Pancreas (tissue), 10 donors: Measurements from ENCODE around the gene PDE2A. TPM values are rescaled to one million over a fixed set of nuclear protein-coding genes. Genes with fewer than 3 reads are reported as not detected.
"Not testable (repeated sequence)": the region's sequence is repeated elsewhere in the genome, so short reads cannot be mapped to it uniquely, and the experiment has no call there.

Source experiments
- ATAC-seq, 4 donors: fragments of 200-7000 bp; cut with Tn5 transposase; one replicate each; pipeline versions ENCODE4 v1.8.0 to v1.9.1; 2020; ENCODE audit warnings: mild to moderate bottlenecking in 4 of 4, moderate library complexity in 4 of 4
- DNase-seq, 6 donors: peaks; one replicate each; pipeline ENCODE4 v3.0.0-alpha.2; 2020
- FAIRE-seq: peaks from 2 replicates; lab custom pipeline; 2012; peaks lifted over from hg19 to GRCh38; lab: Jason Lieb, UNC
- H3K27ac ChIP-seq, 4 donors: fragments of 200-600 bp; sonication (generic); 1 replicate in 3 of 4; 2 replicates in 1 of 4; pipeline versions ENCODE4 v1.5.0 to v1.8.0; 2020
- H3K27me3 ChIP-seq, 4 donors: fragments of 200-600 bp; one replicate each; pipeline ENCODE4 v1.8.0; 2021
- H3K36me3 ChIP-seq, 3 donors: fragments of 200-600 bp; sonication (generic) in 1 of 3; one replicate each; pipeline versions ENCODE4 v1.5.0 to v1.8.0; 2020 to 2021
- H3K4me1 ChIP-seq, 3 donors: fragments of 200-600 bp; one replicate each; pipeline ENCODE4 v1.8.0; 2021
- H3K4me3 ChIP-seq, 4 donors: fragments of 200-600 bp; sonication (generic) in 2 of 4; one replicate each; pipeline versions ENCODE4 v1.5.0 to v1.8.0; 2020 to 2021
- H3K9me3 ChIP-seq, 4 donors: fragments of 200-600 bp; one replicate each; pipeline ENCODE4 v1.8.0; 2021
- CTCF ChIP-seq, 4 donors: fragments of 200-600 bp; sonication (generic) in 3 of 4; IDR thresholded peaks; one replicate each; pipeline versions ENCODE4 v1.5.0 to v1.8.0; 2021; ENCODE audit warnings: antibody characterized with exemption in 4 of 4
- WGBS, 2 donors: extraction: QIAGEN DNeasy Blood & Tissue Kit; methylation state at CpG; one replicate each; pipeline ENCODE4 v1.1.7; 2013; 5-methylcytosine and 5-hydroxymethylcytosine counted together
- intact Hi-C, 3 donors: fragments of 100-400 bp; cut with DNase I; formaldehyde crosslinking; loops; one replicate each; pipeline versions ENCODE4 v1.11.1 to v1.14.2; 2022
- polyA plus RNA-seq, 2 donors: library from polyadenylated mRNA; stranded (reverse); fragments of 200-250 nt; gene quantifications; one replicate each; pipeline ENCODE4 v1.2.3, GENCODE V29; 2013
- total RNA-seq, 6 donors: library from RNA; stranded (reverse); fragmentation: NEBNext Ultra II Directional in 4 of 6; extraction: Animal tissue kit (Norgen Biotek cat#: 25700) in 4 of 6; gene quantifications; one replicate each; pipeline versions ENCODE4 v1.2.1 to v1.2.4, GENCODE V29; 2021 to 2023
- donor health status: healthy with polysubstance abuse.
- donor health status: DM: no; HTN: no; CAD: no; lungs with moderate emphysema.
- donor health status: DM: no; HTN: no; CAD: no.
- donor health status: control.
- donor health status: control.
- donor health status: Bipolar disorder and iron deficiency.
- donor health status: DM: yes; HTN: yes; CAD: no.
- donor health status: DM: no; HTN: no; CAD: no.
- donor health status: DM: no; HTN: no; CAD: no.
- donor health status: DM: yes; HTN: yes; CAD: no.

PDE2A gene
- total and polyA plus RNA-seq, 8 donors = 2.1 to 16.3 (median 4.1) TPM

- ATAC-seq (no peak), DNase-seq (no peak), FAIRE-seq (no peak)
- Histone ChIP-seq H3K4me1 (no peaks in the 10 kb centered on the region), H3K4me3 (no peak overlapping the region), H3K27ac (no peak overlapping the region), H3K27me3 (no peaks in the 10 kb centered on the region), H3K36me3 (no peaks in the 10 kb centered on the region), H3K9me3 (no peaks in the 10 kb centered on the region)
- intact Hi-C loops = no loop called here
- WGBS, 2 donors = 84 to 87% methylated on average over 4 of the region's 4 CpGs
- no peak for TF ChIP-seq CTCF (IDR thresholded peaks at IDR 0.05)
These were observed 112.4 kb downstream of the PDE2A start for GRCh38 chr11:72561856-72562255.

- FAIRE-seq, ATAC-seq, intact Hi-C loops: not testable (repeated sequence)
These were observed 113.4 kb downstream of the PDE2A start for GRCh38 chr11:72560864-72561263.

GRCh38 chr11:72556433-72556832 lies 117.8 kb downstream of the PDE2A start:
- FAIRE-seq (no peak), ATAC-seq (no peak), DNase-seq (no peak)
- WGBS, 2 donors = 68 to 75% methylated on average over 5 of the region's 5 CpGs
- H3K4me3 ChIP-seq = no peak overlapping the region
- no peaks in the 10 kb centered on the region for H3K36me3 ChIP-seq
- no peak overlapping the region for H3K27ac ChIP-seq
- no peaks in the 10 kb centered on the region for H3K9me3 ChIP-seq
- no peaks in the 10 kb centered on the region for H3K27me3 ChIP-seq
- TF ChIP-seq CTCF (IDR thresholded peaks at IDR 0.05) = no peak
- intact Hi-C loops = no loop called here
- no peaks in the 10 kb centered on the region for H3K4me1 ChIP-seq

More at GRCh38 chr11:72560864-72561263, 113.4 kb downstream of the PDE2A start:
- not testable (repeated sequence) for H3K4me1 ChIP-seq, H3K36me3 ChIP-seq, H3K27ac ChIP-seq, H3K4me3 ChIP-seq, H3K9me3 ChIP-seq, H3K27me3 ChIP-seq, DNase-seq
- 81 to 90% methylated on average over 15 of the region's 15 CpGs for WGBS, 2 donors

- FAIRE-seq, intact Hi-C loops, H3K4me3 ChIP-seq, H3K36me3 ChIP-seq, DNase-seq, H3K27me3 ChIP-seq, H3K9me3 ChIP-seq, H3K27ac ChIP-seq, H3K4me1 ChIP-seq, ATAC-seq: not testable (repeated sequence)
- 81 to 82% methylated on average over 3 of the region's 3 CpGs for WGBS, 2 donors
These were observed 119.2 kb downstream of the PDE2A start for GRCh38 chr11:72555014-72555522.

- 42 to 56% methylated on average over 3 of the region's 3 CpGs for WGBS, 2 donors
These were observed 120.5 kb downstream of the PDE2A start for GRCh38 chr11:72553706-72554105.

More at GRCh38 chr11:72553706-72554105, 120.5 kb downstream of the PDE2A start:
- Histone ChIP-seq H3K9me3 (no peaks in the 10 kb centered on the region), H3K27ac (no peak overlapping the region), H3K36me3 (no peaks in the 10 kb centered on the region), H3K4me1 (no peaks in the 10 kb centered on the region), H3K27me3 (no peaks in the 10 kb centered on the region), H3K4me3 (no peak overlapping the region)
- DNase-seq = no peak
- intact Hi-C loops = no loop called here
- FAIRE-seq = no peak
- TF ChIP-seq CTCF (IDR thresholded peaks at IDR 0.05) = no peak
- ATAC-seq = peak in 2 of 4 donors; percentile 34 to 53
